ENCODE results near the gene PRKAR1B. TPM values are rescaled to one million over a fixed set of nuclear protein-coding genes. Genes with fewer than 3 reads are reported as not detected.

PRKAR1B gene
- total RNA-seq, 1 experiment from 2014 or later, result 9.6 TPM

DNA sequence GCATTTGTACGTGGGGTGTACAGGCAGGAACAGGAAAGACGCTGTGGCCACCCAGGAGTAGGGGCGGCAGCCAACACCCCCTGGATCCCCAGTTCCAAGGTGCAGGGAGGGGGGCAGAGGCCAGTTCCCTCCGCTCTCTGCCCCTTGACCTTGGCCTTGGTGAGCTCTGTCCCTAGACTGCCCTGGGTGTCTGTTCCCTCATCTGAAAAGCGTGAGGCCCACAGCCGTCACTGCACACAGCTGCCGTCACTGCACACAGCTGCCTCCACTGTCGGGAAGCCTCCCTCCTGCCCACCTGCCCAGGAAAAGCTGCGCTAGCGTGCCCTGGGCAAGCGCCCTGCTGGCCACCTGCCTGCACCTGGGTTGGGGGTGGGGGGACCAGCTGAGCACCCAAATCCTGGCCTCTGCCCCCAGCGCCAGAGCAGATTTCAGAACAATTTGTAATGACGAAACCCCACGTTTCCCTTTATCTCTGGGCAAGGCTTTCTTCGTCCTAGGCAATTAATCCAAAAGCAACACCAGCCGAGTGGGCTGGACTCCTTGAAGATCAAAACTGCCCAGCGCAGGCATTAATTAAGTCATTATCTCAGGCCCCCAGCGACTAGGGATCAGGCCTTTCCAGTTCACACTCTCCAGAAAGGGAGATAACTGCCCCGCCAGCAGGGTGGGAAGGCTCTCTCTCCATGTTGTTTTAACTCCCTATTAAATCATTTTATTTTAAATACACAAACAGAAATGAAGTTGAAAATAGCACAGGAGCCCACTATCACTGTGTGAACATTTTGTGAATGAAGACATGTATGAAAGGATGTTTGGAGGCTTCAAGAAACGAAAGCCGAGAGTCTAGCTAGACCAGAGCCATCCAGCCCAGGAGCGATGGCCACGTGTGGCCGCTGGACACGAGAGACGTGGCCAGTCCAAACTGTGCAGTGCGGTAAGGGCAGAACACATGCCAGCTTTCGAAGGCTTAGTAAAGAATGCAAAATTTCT is 203.4 kb downstream of the PRKAR1B start:
- Histone ChIP-seq H3K27me3 (ENCODE audit: low read length) (no peaks in the 10 kb centered on the region), H3K4me2 (ENCODE audit: low read depth, low read length, poor library complexity, severe bottlenecking) (no peak overlapping the region), H3K4me3 (ENCODE audit: low read length) (no peak overlapping the region), H3K4me1 (ENCODE audit: low read length) (peaks cover 25% of the 10 kb centered on the region), H3K36me3 (ENCODE audit: insufficient read depth, low read length) (no peaks in the 10 kb centered on the region), H2AFZ (ENCODE audit: low read length) (no peak overlapping the region), H3K9me2 (replicated peaks; ENCODE audit: insufficient read depth, low read length) (no peaks in the 10 kb centered on the region), H3K9ac (ENCODE audit: low read length) (no peak overlapping the region), H3K79me2 (ENCODE audit: low read length) (no peaks in the 10 kb centered on the region), H3K9me3 (ENCODE audit: low read length) (no peaks in the 10 kb centered on the region), H3K27ac (ENCODE audit: low read length) (no peak overlapping the region), H4K20me1 (ENCODE audit: insufficient read depth, low read depth, low read length) (peaks cover 17% of the 10 kb centered on the region; the same call in 1 of the 2 replicates)
- DNase-seq, result no peak

- Histone ChIP-seq H2AFZ (ENCODE audit: low read length) (no peak overlapping the region), H3K4me1 (ENCODE audit: low read length) (peaks cover 28% of the 10 kb centered on the region), H3K9me2 (replicated peaks; ENCODE audit: insufficient read depth, low read length) (no peaks in the 10 kb centered on the region), H3K9ac (ENCODE audit: low read length) (no peak overlapping the region), H3K4me3 (ENCODE audit: low read length) (no peak overlapping the region), H3K79me2 (ENCODE audit: low read length) (no peaks in the 10 kb centered on the region), H3K36me3 (ENCODE audit: insufficient read depth, low read length) (no peaks in the 10 kb centered on the region), H3K9me3 (ENCODE audit: low read length) (no peaks in the 10 kb centered on the region), H3K27ac (ENCODE audit: low read length) (no peak overlapping the region), H4K20me1 (ENCODE audit: insufficient read depth, low read depth, low read length) (peaks cover 17% of the 10 kb centered on the region; the same call in 1 of the 2 replicates), H3K27me3 (ENCODE audit: low read length) (no peaks in the 10 kb centered on the region), H3K4me2 (ENCODE audit: low read depth, low read length, poor library complexity, severe bottlenecking) (no peak overlapping the region)
- no peak for DNase-seq
Measured at GRCh38 chr7:522951-523314, 204.1 kb downstream of the PRKAR1B start.

GRCh38 chr7:522071-522950 is 204.8 kb downstream of the PRKAR1B start:
- no peaks in the 10 kb centered on the region for H3K79me2 ChIP-seq (ENCODE audit: low read length)
- peaks cover 28% of the 10 kb centered on the region for H3K4me1 ChIP-seq (ENCODE audit: low read length)
- H3K4me3 ChIP-seq (ENCODE audit: low read length), result peak overlapping the region; percentile 58; the same call in 1 of the 2 replicates
- H3K9me3 ChIP-seq (ENCODE audit: low read length), result no peaks in the 10 kb centered on the region
- DNase-seq, result peak; percentile 77
- peaks cover 17% of the 10 kb centered on the region; the same call in 1 of the 2 replicates for H4K20me1 ChIP-seq (ENCODE audit: insufficient read depth, low read depth, low read length)
- H3K27me3 ChIP-seq (ENCODE audit: low read length), result no peaks in the 10 kb centered on the region
- H3K9ac ChIP-seq (ENCODE audit: low read length), result peak overlapping the region; percentile 45; the same call in 1 of the 2 replicates
- H3K36me3 ChIP-seq (ENCODE audit: insufficient read depth, low read length), result no peaks in the 10 kb centered on the region
- peak overlapping the region; percentile 72 for H3K4me2 ChIP-seq (ENCODE audit: low read depth, low read length, poor library complexity, severe bottlenecking)
- H2AFZ ChIP-seq (ENCODE audit: low read length), result no peak overlapping the region
- no peak overlapping the region for H3K27ac ChIP-seq (ENCODE audit: low read length)
- no peaks in the 10 kb centered on the region for H3K9me2 ChIP-seq (replicated peaks; ENCODE audit: insufficient read depth, low read length)

DNA sequence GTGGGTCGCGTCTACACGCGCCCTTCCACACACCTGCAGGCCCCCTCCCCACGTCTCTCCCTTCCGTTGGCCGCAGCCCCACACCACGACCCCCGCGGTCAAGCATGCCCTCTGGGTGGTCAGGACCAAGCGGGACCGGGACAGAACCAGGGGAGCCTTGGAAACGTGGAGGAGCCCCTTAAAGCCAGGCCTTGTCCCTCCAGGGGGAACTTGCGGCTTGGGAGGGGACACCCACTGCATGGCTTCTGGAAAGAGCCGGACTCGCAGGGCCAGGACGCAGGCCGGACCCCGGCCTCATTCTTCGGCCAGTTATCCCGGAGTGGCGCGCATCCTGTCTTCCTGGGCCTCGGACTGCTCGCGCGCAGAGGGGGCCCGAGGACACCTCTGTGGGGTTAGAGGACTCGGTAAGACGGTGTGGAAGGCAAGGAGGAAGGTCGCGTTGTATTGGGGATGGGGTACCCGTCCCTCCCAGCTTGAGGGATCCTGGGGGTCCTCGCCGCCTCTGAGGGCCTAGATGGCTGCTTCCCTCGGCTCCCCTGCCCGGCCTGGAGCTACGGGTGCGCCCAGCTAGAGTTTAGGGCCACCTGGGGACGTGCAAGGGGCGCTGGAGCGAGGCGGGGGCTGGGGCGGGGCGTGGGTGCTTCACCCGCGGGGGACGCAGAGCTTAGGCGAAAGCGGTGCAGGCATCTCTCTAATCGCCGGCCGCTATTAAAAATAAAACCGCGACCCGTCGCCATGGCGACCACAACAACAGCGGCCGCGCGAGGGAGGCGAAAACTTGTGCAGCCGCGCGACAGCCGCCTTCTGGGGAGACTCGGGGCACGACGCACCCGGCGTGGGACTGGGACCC is 205.6 kb downstream of the PRKAR1B start:
- H3K4me3 ChIP-seq (ENCODE audit: low read length), result peak overlapping the region; percentile 58
- H3K9me3 ChIP-seq (ENCODE audit: low read length), result no peaks in the 10 kb centered on the region
- H3K4me2 ChIP-seq (ENCODE audit: low read depth, low read length, poor library complexity, severe bottlenecking), result peak overlapping the region; percentile 72

DNA sequence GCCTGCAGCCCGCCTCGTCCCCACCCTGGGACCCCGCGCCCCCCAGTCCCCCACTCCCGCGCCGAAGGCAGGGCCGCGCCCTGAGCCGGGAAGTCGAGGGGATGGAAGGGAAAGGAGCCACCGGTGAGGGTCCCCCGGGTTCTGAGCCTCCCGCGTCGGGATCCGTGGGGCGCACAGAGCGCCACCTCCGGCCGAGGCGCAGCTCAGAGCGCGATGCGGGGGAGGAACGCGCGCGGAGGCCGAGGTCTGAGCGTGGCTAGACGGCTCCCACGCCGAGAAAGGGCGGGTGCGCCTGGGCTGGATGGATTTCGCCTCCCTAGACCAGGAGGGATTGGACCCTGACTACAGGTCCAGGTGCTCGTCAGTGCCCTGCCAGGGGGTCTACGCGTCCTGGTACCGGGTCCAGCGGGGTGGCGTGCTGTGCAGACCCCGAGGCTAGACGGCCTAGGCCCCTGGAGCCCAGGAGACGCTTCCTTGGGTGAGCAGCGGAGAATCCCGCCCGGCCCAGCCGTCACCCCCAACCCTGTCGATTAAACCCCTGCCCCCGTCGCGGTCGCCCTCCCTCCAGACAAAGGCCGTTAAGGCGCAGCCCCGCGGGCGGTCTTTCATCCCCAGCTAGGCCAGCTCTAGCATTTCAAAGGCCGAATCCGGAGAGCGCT is 206.4 kb downstream of the PRKAR1B start:
- no peak overlapping the region for H3K27ac ChIP-seq (ENCODE audit: low read length)
- H3K4me3 ChIP-seq (ENCODE audit: low read length), result peak overlapping the region; percentile 59; the same call in 1 of the 2 replicates
- DNase-seq, result no peak
- H3K79me2 ChIP-seq (ENCODE audit: low read length), result no peaks in the 10 kb centered on the region
- no peaks in the 10 kb centered on the region for H3K9me3 ChIP-seq (ENCODE audit: low read length)
- H2AFZ ChIP-seq (ENCODE audit: low read length), result no peak overlapping the region
- H3K4me2 ChIP-seq (ENCODE audit: low read depth, low read length, poor library complexity, severe bottlenecking), result peak overlapping the region; percentile 65
- H3K9me2 ChIP-seq (replicated peaks; ENCODE audit: insufficient read depth, low read length), result no peaks in the 10 kb centered on the region
- no peaks in the 10 kb centered on the region for H3K36me3 ChIP-seq (ENCODE audit: insufficient read depth, low read length)
- no peak overlapping the region for H3K9ac ChIP-seq (ENCODE audit: low read length)
- peaks cover 28% of the 10 kb centered on the region for H3K4me1 ChIP-seq (ENCODE audit: low read length)
- peaks cover 17% of the 10 kb centered on the region; the same call in 1 of the 2 replicates for H4K20me1 ChIP-seq (ENCODE audit: insufficient read depth, low read depth, low read length)
- no peaks in the 10 kb centered on the region for H3K27me3 ChIP-seq (ENCODE audit: low read length)

More for the DNA sequence above, 205.6 kb downstream of the PRKAR1B start:
- Histone ChIP-seq H3K27me3 (ENCODE audit: low read length) (no peaks in the 10 kb centered on the region), H4K20me1 (ENCODE audit: insufficient read depth, low read depth, low read length) (peaks cover 17% of the 10 kb centered on the region; the same call in 1 of the 2 replicates), H3K4me1 (ENCODE audit: low read length) (peaks cover 28% of the 10 kb centered on the region), H3K27ac (ENCODE audit: low read length) (no peak overlapping the region), H3K79me2 (ENCODE audit: low read length) (no peaks in the 10 kb centered on the region), H3K36me3 (ENCODE audit: insufficient read depth, low read length) (no peaks in the 10 kb centered on the region), H3K9ac (ENCODE audit: low read length) (peak overlapping the region; percentile 45; the same call in 1 of the 2 replicates), H2AFZ (ENCODE audit: low read length) (no peak overlapping the region), H3K9me2 (replicated peaks; ENCODE audit: insufficient read depth, low read length) (no peaks in the 10 kb centered on the region)
- DNase-seq, result peak; percentile 83

DNA sequence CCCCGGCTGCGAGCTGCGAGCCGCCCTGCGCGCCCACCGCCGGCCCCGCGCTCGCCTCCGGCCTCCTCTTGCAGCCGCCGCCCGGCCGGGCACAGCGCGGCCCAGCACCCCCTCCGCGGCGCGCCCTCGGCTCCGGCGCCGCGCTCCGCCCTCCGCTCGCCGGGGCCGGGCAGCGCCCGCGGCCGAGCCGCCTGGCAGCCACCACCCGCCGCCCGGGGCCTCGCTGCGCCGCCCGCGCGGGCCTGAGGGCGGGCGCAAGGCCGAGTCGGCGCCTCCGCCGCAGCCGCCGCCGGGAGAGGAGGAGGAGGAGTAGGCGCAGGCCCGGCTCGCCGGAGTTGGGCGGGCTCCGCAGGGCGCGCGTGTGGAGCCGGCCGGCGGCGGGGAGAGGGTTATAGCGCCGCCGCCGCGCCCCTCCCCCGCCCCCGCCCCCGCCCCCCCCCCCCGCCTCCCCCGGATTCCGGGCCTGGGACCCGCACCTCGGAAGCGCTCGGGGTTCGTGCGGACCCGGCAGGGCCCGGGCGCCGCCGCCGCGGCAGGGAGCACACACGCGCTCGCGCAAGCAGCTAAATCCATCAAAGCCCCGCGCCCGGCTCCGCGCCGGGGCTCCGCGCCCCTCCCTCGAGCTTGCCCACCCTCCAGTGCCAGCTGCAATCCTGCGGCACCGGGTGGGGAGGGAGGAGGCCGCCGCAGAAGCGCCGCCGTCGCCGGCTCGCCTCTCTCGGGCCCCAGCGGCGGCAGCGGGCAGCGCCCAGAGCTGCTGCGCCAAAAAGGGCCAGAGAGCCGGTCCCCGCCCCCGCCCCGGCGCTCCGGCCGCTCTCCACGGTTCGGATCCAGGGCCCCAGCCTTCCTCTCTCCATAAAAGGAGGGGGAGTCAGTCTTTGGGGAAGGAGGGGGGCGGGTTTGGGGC is 207.3 kb downstream of the PRKAR1B start, which contains the start of gene PDGFA:
PDGFA (minus strand) TSS at position 363 of the 907 bp plus-strand sequence. CDS start 845 bp downstream, outside the sequence.
- peak; percentile 74 for DNase-seq
- H3K9me3 ChIP-seq (ENCODE audit: low read length), result no peaks in the 10 kb centered on the region
- no peak within 1 kb of the TSS for H3K27ac ChIP-seq (ENCODE audit: low read length)
- H3K9ac ChIP-seq (ENCODE audit: low read length), result peak within 1 kb of the TSS; percentile 70
- peak within 1 kb of the TSS; percentile 86; the same call in 1 of the 2 replicates for H2AFZ ChIP-seq (ENCODE audit: low read length)
- peak within 1 kb of the TSS; percentile 79 for H3K4me3 ChIP-seq (ENCODE audit: low read length)
- H3K4me1 ChIP-seq (ENCODE audit: low read length), result peaks cover 28% of the 10 kb centered on the region
- peaks cover 20% of the 10 kb centered on the region; the same call in 1 of the 2 replicates for H4K20me1 ChIP-seq (ENCODE audit: insufficient read depth, low read depth, low read length)
- no peaks in the 10 kb centered on the region for H3K9me2 ChIP-seq (replicated peaks; ENCODE audit: insufficient read depth, low read length)
- H3K27me3 ChIP-seq (ENCODE audit: low read length), result no peaks in the 10 kb centered on the region
- H3K4me2 ChIP-seq (ENCODE audit: low read depth, low read length, poor library complexity, severe bottlenecking), result peak within 1 kb of the TSS; percentile 92
- no peaks in the 10 kb centered on the region for H3K36me3 ChIP-seq (ENCODE audit: insufficient read depth, low read length)
- no peaks in the 10 kb centered on the region for H3K79me2 ChIP-seq (ENCODE audit: low read length)

Measured in Karpas-422 (cell line).